Activated CD4-positive, alpha-beta T cell treated with anti-CD3 and anti-CD28 coated beads, Interleukin-2, amount 50 U/mL, for 48 hours (primary cell): Measurements from ENCODE around the gene COL18A1.

Experiments
- DNase-seq, 2 experiments: peaks; one replicate each; pipeline ENCODE4 v3.0.0-alpha.2; 2020

Gene COL18A1

DNA sequence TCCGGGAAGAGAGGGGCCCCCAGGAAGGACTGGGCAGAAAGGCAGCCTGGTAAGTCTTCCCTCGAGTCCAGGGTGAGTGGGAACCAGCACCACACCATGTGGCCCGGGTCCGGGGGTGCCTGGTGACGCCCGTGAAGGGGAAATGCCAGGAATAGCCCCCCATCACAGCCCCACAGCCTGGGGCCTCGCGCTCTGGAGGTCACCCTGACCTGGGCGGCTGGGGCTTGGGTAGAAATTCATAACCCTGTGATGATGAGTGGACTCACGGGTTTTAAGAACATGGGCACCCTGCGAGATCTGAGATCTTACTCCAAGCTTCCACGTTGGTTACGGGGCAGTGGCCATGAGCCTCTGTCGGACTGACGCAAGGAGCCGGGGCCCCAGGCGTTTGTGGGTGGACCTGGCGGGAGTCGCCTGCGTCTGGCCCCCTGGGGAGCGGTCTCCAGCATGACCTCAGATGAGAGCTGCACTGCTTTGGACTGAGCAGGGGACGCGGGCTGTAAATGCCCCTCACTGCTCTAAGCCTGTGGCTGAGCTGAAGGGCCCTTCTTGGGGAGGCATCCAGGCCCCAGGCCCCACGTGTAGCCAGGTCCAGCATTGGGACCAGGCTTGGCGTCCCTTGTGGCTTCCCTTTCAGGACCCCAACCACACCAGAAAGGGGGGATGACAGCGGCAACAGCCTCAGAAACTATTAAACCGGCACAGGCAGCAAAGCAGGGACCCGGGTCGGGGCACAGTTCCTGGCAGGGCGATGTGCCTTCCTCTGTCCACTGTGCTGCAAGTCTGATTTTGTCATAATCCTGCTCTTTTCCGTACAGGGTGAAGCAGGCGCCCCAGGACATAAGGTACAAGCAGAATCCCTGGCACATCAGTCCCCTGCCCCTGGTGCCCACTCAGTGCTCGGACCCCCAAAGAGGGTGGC lies 77.3 kb downstream of the COL18A1 start:
- DNase-seq: no peak

DNA sequence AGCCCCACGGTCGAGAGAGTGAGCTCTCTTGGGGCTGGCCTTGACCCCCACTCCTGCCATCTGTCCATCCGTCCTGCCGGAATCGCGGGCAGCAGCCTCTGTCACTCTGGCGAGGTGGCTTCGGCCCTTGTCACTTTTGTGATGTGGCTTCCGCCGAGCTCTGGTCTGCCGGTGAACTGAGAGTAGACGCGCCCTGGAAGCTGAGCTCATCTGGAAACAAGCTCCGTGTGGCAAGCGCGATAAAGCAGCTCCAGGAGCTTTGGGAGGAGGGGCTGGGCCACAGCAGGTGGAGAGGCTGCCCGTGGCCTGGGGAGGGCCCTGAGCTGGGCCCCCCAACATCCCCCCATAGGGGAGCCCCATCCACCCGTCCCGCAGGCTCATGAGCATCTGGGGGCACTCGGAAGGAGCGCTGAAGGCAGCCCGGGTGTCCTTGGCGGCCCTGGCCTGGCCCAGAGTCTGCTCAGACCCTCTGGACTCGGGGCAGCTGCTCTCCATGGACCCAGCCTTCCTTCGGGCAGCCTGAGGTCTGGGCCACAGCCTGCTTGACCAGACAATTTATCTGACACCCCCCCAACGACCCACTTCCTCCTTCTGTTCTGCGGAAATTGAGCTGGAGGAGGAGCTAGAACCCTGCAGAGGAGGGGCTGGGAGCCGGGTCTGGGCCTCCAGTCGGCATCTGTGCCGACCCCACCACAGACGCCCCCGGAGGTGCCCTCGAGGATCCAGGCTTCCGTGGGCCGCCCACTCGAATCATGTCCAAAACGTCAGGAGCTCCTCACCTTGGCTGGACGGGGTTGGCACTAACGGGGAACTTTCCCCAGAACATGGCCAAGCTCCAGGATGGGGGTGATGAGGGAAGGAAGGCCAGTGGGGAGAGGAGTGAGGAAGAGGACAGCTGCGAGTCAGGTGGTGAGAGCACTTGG lies 78.2 kb downstream of the COL18A1 start:
- DNase-seq: peak; percentile 49 to 64

DNA sequence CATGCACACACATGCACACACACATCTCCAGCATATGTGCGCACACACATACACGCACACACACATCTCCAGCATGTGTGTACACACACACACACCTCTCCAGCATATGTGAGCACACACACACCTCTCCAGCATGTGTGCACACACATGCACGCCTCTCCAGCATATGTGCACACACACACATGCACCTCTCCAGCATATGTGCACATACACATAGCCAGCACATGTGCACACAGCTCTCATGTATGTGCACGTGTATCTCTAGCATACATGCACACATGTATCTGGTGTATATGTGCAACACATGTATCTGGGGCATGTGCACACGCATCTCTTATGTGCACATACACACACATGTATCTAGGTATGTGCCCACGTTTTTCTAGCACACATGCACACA lies 79.4 kb downstream of the COL18A1 start:
- no peak for DNase-seq

DNA sequence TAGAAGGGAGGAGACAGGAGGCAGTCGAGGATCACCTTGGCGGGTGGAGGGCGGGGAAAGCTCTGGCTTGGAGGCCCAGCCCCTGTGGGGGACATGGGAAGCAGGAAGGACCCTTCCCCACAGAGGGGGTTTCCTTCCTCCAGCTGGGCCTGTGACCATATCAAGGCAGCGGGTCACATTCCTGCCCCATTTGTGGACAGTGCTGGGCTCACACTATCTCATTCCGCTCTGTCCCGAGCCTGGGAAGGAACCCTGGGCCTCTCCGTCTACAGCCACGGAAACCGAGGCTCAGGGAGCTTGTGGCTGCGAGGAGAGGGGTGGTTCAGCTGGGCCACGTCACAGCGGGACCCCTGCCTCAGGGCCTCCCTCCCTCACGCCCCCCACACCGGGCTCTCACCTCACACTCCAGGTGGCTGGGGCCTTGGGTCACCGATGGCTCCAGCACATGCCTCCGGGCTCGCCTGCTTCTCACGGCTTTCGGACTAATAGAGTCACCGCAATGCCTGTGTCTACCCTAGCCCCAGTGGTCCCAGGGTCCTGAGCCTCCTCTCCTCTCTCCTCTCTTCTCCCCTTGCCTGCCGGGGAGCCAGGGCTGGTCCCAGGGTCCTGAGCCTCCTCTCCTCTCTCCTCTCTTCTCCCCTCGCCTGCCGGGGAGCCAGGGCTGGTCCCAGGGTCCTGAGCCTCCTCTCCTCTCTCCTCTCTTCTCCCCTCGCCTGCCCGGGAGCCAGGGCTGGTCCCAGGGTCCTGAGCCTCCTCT lies 80.9 kb downstream of the COL18A1 start:
- no peak for DNase-seq

DNA sequence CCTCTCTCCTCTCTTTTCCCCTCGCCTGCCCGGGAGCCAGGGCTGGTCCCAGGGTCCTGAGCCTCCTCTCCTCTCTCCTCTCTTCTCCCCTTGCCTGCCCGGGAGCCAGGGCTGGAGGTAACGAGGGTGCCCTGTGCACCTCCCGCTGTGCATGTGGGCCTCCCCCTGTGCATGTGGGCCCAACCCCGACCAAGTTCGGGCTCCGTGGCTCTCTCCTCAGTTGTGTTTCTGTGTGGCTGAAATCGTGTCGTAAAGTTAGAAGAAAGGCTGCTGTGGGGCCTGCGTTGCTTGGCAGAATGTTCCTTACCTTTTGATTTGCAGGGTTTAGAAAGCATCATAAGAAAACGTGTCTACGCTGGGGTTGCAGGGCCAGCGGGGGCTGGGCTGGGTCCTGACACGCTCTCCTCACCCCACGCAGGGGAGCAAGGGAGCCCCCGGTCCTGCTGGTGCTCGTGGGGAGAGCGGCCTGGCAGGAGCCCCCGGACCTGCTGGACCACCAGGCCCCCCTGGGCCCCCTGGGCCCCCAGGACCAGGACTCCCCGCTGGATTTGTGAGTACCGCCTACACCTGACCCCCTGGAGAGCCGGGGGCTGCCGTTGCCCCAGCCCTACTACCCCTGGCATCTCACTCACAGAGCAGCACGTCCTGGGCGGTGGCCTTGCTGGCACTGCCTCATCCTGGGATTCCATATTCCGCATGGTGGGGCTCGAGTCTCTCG lies 81.6 kb downstream of the COL18A1 start:
- DNase-seq: no peak

DNA sequence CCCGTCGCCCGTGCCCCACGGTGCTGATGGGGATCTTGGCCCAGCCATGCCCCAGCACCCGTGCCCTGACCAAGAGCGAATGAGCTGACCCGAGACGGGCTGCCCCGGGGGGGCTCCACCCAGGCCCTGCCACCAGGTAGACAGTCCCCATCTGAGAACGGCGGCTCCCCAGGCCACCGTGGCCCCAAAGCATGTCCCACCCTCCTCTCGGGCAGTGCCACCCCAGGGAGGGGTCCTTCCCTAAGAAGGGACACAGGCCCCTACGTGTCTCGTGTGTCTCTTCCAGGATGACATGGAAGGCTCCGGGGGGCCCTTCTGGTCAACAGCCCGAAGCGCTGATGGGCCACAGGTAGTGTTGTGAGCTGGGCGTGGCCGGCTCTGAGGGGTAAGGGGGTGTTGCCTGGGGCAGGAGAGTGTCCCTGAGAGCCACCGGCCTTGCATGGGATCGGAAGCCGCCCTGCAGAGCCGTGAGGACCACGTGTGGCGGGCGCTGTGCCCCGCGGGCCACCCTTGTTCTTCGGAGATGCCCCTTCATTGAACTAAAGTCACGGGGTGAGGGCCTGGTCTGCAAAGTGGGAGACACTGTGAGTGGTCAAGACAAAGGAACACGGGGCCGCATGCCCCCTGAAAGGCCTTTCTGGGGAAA lies 82.3 kb downstream of the COL18A1 start:
- DNase-seq: no peak

DNA sequence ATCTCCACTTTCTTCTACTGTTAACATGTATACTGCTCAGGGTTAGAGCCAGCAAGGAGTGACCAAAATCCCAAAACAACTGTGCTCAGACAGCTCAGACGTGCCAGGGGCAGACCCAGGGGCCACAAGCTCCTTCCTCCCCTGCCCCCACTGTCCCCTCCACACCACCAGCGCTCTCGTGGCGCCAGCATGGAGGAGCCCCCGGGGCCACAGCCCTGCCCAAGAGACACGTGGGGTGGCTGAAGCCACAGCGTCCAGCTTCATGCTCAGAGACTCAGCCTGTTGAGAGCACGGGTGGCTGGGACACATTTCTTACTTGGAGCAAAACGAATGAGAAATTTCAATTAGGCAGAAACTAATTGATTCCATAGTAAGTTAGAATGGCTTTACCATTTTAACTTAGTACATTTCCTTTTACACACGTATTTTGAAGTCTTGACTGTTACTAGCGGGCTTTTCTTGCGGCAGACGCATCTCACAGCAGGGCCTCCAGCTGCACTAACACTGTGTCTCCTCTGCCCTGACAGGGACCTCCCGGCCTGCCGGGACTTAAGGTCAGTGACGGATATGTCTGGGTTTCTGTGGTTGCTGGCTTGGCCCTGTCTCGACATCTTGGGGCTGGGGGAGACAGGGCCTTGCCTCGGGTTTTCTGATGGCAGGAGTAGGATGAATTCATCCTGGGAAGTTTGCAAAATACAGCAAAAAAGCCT lies 83.1 kb downstream of the COL18A1 start:
- DNase-seq: no peak

DNA sequence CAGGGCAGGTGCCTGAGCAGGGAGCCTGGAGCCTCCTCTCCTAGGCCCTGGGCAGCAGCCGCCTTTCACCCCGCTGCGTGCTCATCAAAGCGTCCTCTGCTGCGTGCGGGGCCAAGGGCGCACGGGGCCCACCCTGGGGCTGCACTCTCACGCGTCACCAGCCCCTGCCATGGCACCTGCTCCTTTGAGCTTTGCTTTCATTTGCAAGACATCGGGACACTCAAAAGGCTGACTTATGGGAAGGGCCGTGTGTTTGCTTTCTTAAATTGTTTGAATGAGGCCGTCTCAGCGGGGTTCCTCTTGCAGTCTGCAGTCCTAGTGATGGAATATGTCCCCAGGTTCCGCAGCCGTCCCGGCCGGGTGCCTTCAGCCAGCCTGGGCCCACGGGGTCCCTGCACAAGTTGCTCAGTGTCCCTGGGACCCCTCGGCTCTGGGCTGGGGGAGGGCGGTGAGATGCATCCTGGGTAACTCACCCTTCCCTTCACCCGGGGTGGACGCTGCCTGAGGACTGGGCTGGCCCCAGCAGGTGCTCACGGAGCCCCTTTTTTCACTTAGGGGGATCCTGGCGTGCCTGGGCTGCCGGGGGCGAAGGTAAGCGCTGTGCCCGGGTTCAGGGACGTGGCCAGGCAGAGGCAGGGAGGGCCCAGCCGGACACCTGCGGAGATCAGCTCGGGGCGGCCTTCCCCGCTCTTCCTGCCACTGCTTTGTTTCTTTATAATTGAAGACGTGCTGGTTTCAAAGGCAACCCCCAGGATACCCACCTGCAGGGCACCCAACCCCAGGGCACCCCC lies 84.2 kb downstream of the COL18A1 start:
- DNase-seq: no peak

DNA sequence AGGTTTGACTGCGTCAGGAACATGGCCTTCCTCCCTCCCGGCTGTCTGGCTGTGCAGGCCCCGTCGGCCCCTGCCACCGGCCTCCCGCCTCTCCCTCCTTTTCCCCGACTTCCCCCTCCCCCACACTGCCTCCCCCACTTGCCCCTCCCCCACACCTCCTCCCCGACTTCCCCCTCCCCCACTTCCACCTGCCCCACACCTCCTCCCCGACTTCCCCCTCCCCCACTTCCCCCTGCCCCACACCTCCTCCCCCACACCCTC lies 84.7 kb downstream of the COL18A1 start:
- no peak for DNase-seq

DNA sequence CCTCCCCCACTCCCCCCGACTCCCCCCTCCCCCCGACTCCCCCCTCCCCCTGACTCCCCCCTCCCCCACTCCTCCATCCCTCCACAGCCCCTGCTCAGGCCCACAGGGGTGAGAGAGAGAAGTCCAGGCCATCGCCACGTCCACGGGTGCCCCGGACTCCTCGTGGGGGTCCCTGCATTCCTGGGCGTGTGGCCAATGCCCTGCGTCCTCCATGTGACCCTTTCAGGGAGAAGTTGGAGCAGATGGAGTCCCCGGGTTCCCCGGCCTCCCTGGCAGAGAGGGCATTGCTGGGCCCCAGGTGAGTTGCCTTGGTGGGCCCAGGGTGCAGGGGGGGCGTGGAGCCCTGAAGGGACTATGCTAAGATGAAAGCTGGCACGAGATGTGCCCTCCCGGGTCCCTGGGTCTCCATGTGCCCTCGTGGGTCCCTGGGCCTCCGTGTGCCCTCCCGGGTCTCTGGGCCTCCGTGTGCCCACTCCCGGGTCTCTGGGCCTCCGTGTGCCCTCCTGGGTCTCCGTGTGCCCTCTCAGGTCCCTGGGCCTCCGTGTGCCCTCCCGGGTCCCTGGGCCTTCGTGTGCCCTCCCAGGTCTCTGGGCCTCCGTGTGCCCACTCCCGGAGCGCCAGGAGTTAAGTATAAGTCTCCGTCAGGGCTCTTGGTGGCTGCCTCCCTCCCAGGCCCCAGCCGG lies 85.2 kb downstream of the COL18A1 start:
- DNase-seq: no peak

DNA sequence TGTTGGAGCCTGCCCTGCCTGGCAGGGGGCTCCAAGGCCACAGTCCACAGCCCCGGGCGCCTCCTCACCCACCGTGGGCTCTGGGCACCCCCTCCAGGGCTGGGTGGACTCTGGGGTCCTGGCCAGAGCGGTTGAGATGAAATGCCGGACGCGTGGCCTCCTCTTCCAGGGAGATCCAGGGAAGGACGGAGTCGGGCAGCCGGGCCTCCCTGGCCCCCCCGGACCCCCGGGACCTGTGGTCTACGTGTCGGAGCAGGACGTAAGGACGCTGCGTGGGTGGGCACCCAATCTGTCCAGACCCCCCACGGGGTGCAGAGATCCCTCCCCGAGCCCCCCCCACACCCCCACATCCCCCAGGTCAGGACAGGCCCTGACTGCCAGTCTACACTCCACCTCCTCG lies 86.1 kb downstream of the COL18A1 start:
- DNase-seq: no peak

DNA sequence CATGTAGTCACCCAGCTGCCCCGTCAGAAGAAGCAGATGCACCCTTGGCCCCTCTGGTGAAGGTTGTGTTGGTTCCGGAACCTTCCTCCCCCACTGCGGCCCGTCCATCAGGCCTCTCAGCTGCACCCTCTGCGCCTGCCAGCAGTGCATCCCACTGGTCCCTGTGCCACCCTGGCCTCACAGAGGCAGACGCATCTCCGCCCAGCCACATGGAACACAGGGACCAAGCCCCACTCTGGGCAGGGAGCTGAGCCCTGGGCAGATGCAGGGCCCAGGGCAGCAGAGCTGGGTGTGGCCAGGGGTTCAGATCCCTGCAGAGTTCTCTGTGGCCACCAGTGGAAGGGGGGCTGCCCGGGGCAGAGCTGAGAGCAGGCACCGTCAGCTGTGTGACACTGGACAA lies 86.7 kb downstream of the COL18A1 start:
- DNase-seq: no peak

DNA sequence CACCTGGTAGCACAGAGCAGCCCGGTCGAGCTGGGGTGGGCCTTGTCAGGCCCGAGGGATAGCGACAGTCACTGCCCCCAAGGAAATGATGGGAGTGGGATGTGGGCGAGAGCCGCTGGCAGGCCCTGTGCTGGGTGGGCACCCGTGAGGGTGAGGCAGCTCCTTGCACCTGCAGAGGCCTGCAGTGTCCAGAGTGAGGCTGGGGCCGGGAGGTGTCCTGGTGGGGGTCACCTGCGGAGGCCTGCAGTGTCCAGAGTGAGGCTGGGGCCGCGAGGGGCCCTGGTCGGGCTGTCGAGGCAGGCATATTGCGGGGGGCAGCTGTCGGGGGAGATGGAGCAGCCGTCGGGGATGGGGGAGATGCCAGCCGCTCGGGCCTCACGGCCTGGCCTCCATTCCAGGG lies 87.8 kb downstream of the COL18A1 start:
- no peak for DNase-seq

DNA sequence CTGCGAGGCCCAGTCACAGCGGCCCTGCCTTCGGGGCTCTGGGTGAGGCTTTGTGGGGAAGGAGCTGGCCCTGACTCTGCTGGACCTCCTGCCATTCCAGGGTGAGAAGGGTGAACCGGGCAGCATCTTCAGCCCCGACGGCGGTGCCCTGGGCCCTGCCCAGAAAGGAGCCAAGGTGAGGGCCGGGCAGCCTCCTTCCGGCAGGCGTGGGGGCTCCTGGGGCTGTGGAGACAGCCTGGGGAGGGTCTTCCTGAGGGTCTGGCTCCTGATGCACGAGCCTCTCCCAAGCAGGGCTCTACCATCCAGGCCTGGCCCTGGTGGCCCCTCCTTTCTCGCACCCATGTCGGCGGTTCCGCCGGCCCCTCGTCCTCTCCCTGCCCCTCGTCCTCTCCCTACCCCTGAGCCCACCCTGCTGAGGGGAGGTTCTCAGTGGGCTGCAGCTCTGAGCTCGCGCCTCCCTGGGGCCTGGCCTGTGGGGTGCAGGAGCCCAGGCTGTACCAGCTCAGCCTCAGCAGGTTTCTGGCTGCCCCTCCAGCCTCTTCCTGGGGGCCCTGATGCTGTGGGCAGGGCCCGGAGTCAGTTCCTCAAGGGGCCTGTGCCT lies 88.5 kb downstream of the COL18A1 start:
- no peak for DNase-seq

DNA sequence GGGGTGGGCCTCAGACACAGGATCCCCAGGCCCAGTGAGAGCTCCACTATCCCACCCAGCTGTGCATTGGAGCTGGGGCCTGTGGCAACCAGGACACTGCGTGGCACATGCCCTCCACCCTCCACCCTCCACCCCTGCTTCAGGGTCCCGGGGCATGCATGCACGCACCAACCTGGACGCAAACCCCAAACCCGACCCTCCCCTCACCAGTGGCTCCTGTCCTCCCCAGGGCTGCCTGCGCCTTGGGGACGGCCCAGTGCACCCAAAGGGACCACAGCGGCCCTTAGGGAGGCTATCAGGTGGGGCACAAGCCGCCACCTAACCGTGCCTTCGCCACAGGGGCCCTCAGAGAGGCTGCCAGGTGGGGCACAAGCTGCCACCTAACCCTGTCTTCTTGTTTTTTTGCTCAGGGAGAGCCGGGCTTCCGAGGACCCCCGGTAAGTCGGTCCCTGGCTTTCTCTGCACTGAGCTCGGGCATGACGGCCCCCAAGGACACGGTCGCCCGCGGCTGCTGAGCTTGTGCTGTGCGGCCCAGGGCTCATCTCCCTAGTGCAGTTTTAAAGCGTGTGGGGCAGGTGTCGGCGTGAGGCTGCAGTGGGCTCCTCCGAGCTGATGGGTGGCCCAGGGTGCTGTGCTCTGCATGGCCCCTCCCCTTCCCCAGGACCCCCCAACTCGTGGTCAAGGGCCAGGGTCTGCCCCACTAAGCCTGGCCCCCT lies 89.3 kb downstream of the COL18A1 start:
- no peak for DNase-seq

DNA sequence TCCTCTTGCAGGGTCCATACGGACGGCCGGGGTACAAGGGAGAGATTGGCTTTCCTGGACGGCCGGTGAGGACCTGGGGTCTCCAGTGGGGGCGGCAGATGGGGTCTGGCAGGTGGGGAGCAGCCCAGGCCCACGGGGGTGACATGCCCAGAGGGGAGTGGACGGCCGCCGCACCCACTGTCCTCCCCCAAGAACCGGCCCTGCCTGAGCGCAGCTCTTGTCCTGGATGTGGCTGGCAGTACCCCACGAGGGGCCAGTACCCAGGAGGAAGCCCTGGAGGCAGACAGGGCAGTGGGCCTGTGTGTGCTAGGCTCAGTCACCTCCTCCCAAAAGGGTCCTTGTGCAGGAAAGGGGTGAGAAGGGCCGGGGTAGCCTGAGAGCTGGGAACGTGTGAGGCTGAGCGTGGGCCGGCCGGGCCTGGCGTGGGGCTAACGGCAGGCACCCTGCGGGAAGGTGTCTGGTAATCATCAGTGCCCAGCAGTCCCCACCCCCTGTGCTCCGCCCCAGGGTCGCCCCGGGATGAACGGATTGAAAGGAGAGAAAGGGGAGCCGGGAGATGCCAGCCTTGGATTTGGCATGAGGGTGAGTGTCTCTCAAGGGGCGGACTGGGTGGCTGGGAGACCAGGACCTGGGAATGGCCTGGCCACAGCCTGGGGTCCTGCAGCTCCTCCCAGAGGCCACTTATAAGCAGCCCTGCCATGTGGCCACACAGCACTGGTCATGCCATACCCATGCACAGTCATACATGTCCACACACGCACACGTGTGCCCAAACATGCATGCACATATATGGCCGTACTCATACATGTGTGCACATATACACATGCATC lies 90.1 kb downstream of the COL18A1 start:
- DNase-seq: no peak

DNA sequence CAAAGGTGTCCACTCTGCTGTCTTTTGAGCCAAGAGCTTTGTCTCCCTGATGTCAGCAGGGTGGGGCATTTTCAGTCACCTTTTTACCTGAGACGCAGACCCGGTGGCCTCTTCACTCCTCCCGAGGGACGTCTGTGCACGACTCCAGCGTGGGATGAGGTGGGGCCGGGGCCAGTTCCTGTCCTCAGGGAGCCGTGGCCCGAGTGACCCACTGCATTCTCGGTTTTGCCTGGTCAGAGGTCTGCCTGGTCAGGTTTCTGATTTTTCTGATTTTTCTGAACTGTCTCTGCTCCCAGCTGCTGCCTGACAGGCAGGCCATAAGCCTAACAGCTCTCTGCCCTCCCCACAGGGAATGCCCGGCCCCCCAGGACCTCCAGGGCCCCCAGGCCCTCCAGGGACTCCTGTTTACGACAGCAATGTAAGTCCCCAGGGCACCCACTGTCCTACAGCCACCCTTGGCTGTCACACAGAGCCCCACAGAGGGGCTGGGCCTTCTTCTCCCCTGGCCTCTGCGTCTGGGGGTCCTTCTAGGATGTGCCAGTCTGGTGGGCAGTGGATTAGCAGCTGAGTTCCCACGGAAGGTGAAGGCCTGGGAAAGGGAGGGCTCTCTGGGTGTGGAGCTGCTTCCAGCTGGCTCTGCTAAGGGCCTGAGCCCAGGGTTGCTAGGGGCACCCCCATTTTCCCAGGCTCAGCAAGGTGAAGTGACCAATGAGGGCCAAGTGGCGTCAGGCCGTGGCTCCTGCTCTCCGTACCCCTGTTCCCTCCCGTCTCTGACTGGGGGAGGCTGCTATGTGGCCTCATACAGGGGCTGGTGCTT lies 91.4 kb downstream of the COL18A1 start:
- DNase-seq: no peak
